NCI-H460 (cell line): ENCODE data around the gene ERI3. TPM values are rescaled to one million over a fixed set of nuclear protein-coding genes. Genes with fewer than 3 reads are reported as not detected.
A peak's percentile ranks its signal among the peaks of the same experiment; 100 is the strongest.

ENCODE experiments used
- DNase-seq: peaks from one replicate; pipeline ENCODE4 v3.0.0-alpha.2; 2016; ENCODE audit warnings: low read depth; ENCODE audit errors: extremely low read depth
- polyA plus RNA-seq: library from polyadenylated mRNA; depleted of rRNA; stranded (reverse); fragments of >200 nt; gene quantifications from 2 replicates; pipeline ENCODE4 v1.2.3, GENCODE V29; 2014; cell fraction: nucleus; rRNA removed
- total RNA-seq: library from RNA; depleted of rRNA; stranded (reverse); fragments of >200 nt; shearing (Covaris generic); gene quantifications from 2 replicates; pipeline ENCODE4 v1.2.3, GENCODE V29; 2014; rRNA removed

Gene ERI3, protein sequence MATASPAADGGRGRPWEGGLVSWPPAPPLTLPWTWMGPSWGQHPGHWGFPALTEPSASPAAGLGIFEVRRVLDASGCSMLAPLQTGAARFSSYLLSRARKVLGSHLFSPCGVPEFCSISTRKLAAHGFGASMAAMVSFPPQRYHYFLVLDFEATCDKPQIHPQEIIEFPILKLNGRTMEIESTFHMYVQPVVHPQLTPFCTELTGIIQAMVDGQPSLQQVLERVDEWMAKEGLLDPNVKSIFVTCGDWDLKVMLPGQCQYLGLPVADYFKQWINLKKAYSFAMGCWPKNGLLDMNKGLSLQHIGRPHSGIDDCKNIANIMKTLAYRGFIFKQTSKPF
- 46.7 and 52.4 TPM in 2 replicates for total RNA-seq
- polyA plus RNA-seq: 42.0 and 63.8 TPM in 2 replicates

- peak; percentile 93 for DNase-seq
Observed at GRCh38 chr1:44354840-44355581, at the start of gene ERI3. TSS of gene ERI3 (minus strand) at chr1:44355257. CDS start at chr1:44355026, 231 bp downstream.

DNA sequence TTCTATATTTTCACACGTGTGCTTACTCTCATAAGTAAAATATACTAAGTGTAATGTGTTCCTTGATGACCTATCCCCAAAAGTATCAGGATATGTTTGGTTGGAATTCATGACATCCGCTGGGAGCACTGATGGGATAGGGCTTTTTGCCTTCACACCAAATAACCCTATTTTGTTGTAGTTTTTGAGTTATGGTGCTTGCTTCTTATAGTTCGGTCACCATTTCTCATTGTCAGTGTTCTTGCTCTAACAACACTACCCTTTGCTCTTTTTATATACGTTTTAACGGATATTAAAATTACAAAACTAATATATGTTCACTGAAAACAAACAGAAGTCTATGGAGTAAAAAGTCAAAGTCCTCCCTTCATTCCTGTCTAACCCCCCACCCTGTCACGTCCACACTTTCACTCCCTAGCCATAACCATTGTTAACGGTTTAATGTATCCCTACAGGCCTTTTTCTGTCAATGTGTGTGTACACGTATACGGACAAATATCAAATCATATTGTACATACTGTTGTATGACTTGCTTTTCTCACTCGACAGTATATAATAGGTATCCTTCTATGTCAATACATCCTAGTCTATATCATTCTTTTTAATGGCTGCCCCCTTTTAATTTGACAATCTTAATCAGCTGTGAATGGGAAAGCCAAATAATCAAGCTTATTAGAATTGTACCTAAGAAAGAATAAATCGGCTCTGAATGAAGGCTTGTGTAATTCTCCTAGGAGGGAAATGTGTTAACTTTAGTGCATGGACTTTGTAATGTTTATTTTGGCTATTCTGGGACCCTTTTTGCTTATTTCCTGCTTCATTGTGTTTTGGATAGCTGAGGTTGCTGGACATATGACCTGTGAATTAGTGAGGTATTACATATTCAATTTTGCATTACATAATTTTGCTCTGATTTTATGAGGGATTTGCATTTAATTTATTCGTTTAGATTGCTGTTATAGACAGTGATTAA lies 46.5 kb upstream of the ERI3 start:
- DNase-seq: no peak

DNA sequence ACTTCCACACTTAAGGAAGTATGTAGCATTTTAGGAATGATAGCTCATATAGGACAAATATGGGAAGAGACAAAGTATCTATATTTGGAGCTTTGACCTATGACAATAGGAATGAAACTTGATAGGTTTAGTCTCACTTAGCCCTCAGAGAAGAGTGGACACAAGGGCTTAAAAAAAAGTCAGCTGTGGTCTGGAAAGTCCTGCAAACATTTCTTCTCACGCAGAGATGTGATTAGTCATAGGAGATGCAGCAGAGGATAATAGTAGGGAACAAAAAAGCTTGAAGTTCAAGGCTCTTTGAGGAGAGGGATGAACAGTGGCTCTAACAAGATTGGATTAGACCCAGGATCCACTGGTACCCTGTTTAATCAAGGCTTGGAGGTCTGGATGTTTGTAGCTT lies 35.2 kb upstream of the ERI3 start:
- no peak for DNase-seq

DNA sequence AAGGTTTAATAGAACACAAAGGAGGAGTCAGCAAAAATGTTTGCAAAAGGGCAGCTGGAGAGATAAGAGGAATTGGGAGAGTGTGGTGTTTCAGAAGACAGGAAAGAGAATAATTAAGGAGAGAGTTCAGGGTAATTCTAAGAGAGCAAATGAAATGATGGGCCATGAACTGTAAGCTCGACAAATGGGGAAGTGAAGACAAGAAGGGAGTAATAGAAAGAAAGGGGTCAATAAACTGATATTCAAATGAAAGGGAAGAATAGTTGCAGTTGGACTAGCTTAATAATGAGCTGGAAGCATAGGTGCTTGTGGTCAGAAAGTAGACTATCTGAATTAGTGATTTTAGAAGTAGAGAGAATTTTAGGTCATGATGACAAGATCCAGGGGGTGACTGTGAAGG lies 34.4 kb upstream of the ERI3 start:
- no peak for DNase-seq

DNA sequence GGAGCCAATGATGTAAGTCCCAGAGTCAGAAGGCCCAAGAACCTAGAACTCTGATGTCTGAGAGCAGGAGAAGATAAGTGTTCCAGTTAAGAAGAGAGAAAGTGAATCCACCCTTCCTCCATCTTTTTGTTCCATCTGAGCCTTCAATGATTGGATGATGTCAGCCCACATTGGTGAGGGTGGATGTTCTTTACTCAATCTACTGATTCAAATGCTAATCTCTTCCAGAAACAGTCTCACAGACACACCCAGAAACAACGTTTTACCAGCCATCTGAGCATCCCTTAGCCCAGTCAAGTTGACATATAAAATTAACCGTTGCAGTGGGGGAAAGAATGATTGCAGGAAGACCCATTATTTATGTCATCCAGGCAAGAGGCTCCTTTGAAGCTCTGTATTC lies 33.5 kb upstream of the ERI3 start:
- DNase-seq: no peak

DNA sequence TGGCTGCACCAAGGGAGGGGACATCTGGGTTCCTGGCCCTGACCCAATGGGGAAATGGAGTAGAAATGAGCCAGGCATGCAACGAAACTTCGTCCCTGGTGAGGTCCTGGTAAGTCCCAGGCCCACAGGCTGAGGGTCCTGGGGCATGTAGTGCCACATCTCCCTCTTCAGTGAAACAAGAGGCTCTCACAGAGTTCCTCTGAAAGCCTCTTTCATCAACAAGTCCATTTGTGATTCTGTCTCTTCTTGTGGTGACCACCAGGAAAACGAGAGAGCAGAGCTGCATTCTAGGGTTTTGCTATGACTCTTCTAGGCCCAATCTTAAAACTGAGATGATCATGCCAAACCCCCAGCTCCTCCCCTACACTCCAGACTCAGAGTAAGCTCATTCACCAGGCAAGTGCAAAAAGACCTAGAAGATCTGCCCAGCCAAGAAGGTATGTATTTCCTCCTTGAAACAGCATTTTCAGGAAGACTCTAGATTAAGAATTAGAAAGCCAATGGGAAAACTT lies 25.7 kb upstream of the ERI3 start:
- DNase-seq: no peak

- peak; percentile 29 for DNase-seq
Observed at GRCh38 chr1:44377925-44378784, 23.1 kb upstream of the ERI3 start.

DNA sequence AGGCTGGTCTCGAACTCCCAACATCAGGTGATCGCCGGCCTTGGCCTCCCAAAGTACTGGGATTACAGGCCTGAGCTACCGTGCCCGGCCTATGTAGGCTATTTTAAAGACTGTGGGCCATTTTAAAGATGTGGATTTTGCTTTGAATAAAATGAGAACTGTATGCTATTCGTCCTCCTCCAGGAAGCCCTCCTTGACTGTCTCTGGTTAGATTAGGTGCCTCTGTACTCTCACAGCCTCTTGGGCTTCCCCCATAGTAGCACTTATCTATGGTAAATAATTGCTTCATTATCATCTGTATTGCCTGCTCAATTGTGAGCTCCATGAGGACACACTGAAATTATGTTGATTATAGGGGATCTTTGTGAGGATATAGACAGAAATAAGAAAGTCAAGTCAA lies 20.5 kb upstream of the ERI3 start:
- no peak for DNase-seq

- no peak for DNase-seq
Observed at GRCh38 chr1:44371206-44371605, 16.1 kb upstream of the ERI3 start.

DNA sequence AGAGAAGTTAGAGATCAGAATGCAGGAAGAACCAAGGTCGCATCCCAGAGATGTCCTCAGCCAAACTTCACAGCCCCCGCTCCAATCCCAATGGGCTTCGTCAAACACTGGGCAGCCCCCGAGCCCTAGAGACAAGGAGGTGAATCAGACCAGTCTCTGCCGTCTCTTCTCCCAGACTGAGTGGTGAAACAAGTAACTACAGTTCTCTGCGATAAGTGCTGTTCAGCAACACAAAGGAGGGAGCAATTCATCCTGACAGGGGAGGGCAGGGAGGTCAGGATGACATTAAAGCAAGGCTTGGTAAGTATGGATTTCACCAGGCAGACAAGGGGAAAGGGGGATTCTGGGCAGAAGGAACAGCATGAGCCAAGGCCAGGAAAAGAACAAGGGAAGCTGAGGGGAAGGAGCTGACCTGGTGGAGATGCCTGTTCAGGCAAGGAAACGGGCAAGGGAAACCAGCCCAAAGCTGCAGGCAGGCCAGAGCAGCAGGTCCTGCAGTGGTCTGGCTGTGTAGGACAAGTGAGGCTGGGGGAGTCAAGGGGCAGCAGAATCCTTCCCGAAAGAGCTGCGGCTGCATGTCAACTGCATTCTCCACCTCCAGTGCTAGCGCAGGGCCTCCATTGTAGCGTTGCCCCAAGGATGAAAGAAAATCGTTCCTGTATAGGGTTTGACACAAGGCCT lies 13.6 kb upstream of the ERI3 start:
- DNase-seq: no peak

DNA sequence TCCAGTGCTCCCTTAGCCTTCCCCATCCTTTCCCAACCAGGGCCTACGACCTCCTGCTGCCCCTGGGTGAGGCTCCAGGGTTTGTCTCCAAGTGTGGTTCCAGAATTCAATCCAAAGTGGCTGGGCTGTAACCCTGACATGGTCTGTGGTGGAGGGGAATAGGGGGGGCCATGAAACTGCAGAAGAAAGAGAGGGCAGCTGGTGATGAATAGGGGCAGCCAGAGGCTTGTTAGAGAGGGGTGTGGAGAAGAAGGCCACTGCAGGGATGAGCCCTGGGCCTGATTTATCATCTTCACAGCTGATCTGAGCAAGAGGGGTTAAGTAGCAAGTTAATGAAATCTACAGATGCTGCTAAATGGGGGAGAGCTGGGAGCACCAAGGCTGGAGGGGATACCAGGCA lies 12.9 kb upstream of the ERI3 start:
- DNase-seq: no peak

- no peak for DNase-seq
Observed at GRCh38 chr1:44366371-44366975, 11.4 kb upstream of the ERI3 start.

- no peak for DNase-seq
Observed at GRCh38 chr1:44361478-44361877, 6.4 kb upstream of the ERI3 start.

GRCh38 chr1:44359234-44359935 lies 4.3 kb upstream of the ERI3 start:
- DNase-seq: no peak

GRCh38 chr1:44357710-44358109 lies 2.7 kb upstream of the ERI3 start:
- no peak for DNase-seq

DNA sequence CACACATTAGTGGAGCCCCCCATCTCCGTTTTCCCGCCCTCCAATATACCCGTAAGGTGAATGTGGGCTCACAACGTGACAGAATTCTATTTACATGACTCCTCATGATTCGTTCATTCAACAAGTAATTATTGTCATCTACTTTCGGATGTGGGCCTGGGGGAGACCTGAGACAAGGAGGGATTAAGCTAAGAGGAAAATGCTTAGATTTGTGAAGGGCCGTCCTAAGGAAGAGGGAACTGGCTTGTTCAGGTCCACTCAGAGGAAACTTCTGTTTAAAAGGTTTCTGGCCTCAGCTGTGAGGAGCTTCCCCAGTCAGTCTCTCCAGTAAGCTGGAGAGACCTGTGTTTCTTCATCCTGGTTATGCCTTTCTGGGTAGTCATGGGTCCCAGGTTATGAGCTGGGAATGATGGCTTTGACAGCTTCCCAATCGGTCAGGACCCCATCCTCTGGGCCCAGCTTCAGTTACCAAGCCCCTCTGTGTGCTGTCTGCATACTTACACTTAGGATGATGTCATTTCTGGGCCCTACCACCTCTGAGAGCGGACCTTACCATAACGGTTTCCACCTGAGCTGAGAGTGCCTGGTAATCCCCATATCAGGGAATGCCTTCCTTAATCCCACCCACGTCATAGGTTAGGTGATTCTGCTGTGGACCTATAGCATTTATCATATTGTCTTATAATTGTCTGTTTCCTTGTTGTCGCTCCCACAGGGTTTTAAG lies 687 bp upstream of the ERI3 start:
- DNase-seq: no peak

DNA sequence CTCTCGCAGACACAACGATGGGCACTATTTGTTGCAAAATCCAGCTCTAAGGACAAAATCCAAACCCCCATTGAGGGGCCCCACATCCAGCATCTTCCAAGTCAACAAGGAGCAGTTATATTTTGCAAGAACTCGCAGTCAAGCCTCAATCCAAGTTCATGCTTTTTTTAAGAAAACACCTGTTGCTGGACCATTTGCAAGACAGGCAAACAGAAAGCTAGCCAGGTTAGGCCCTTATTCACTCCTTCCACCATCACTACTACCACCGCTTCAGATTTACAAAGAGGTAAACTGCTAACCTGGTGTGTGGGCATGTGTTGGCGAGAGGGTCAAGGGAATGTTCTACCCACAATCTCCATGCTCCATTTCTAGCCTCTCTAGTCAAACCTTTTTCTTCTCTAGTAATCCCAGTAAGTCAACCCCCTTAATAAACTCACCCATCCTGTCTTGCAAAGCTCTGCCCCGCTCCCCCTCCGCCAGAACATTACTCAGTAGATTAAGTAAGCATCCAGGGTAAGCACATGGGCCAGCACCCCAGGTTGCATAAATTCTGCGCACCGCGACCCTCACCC lies 703 bp downstream of the ERI3 start:
- DNase-seq: no peak
